ENCODE results near the gene RAD23A. TPM values are rescaled to one million over a fixed set of nuclear protein-coding genes. Genes with fewer than 3 reads are reported as not detected.
A peak's percentile ranks its signal among the peaks of the same experiment; 100 is the strongest.

RAD23A gene
- total RNA-seq, 1 donor from 2014 or later, result 77.8 TPM

Small RNAs within 50 kb of the gene (small RNA-seq; reads per million reads assigned to genes)
- gene MIR5695 (ENCODE audit: low replicate concordance) (0.52 reads per million, percentile 74 among the genes with 10 or more reads in this experiment), gene MIR6515 (ENCODE audit: low replicate concordance) (0.08 reads per million)

Other genes with a start within 250 kb of the RAD23A start
- 8.0 TPM for gene FBXW9, start 249.2 kb upstream of the RAD23A start, total RNA-seq
- 44.7 TPM for gene TNPO2, start 221.9 kb upstream of the RAD23A start, total RNA-seq
- 121 TPM for gene TRIR, start 211.2 kb upstream of the RAD23A start, total RNA-seq
- 42.9 TPM for gene GET3, start 208.4 kb upstream of the RAD23A start, total RNA-seq
- gene BEST2, start 194.1 kb upstream of the RAD23A start, total RNA-seq, result not detected
- gene HOOK2, start 170.3 kb upstream of the RAD23A start, total RNA-seq, result 68.5 TPM
- 157 TPM for gene JUNB, start 154.4 kb upstream of the RAD23A start, total RNA-seq
- gene PRDX2, start 144.1 kb upstream of the RAD23A start, total RNA-seq, result 304 TPM
- gene THSD8, start 143.8 kb upstream of the RAD23A start, total RNA-seq, result not detected
- 10.4 TPM for gene RNASEH2A, start 139.3 kb upstream of the RAD23A start, total RNA-seq
- gene RTBDN, start 111.3 kb upstream of the RAD23A start, total RNA-seq, result not detected
- 0.92 TPM for gene MAST1, start 107.3 kb upstream of the RAD23A start, total RNA-seq
- 9.1 TPM for gene DNASE2, start 64.4 kb upstream of the RAD23A start, total RNA-seq
- 1.6 TPM for gene KLF1, start 58.7 kb upstream of the RAD23A start, total RNA-seq
- gene GCDH, start 54.7 kb upstream of the RAD23A start, total RNA-seq, result 46.5 TPM
- not detected for gene SYCE2, start 26.6 kb upstream of the RAD23A start, total RNA-seq
- gene FARSA, start 12.2 kb upstream of the RAD23A start, total RNA-seq, result 36.9 TPM
- gene CALR, start 7.3 kb upstream of the RAD23A start, total RNA-seq, result 383 TPM
- gene GADD45GIP1, start 11.4 kb downstream of the RAD23A start, total RNA-seq, result 30.1 TPM
- gene DAND5, start 23.7 kb downstream of the RAD23A start, total RNA-seq, result not detected
- gene NFIX, start 49.6 kb downstream of the RAD23A start, total RNA-seq, result 144 TPM
- 4.2 TPM for gene LYL1, start 157.0 kb downstream of the RAD23A start, total RNA-seq
- 20.9 TPM for gene TRMT1, start 170.9 kb downstream of the RAD23A start, total RNA-seq
- gene NACC1, start 172.4 kb downstream of the RAD23A start, total RNA-seq, result 16.2 TPM
- 48.4 TPM for gene STX10, start 204.5 kb downstream of the RAD23A start, total RNA-seq
- 29.8 TPM for gene IER2, start 204.5 kb downstream of the RAD23A start, total RNA-seq